H1 (cell line): Measurements from ENCODE around the gene MMS19. TPM values are rescaled to one million over a fixed set of nuclear protein-coding genes. Genes with fewer than 3 reads are reported as not detected.

Experiments used
- CTCF ChIA-PET: fragments of 300-600 bp; sonication (Branson Sonifier 250); formaldehyde crosslinking; loops from one replicate; lab custom pipeline; 2021; ENCODE audit not compliant: partially characterized antibody; lab: Charles Lee
- POLR2A ChIA-PET: fragments of 300-600 bp; sonication (Branson Sonifier 250); formaldehyde crosslinking; loops from one replicate; lab custom pipeline; 2021; ENCODE audit warnings: inconsistent platforms; ENCODE audit not compliant: partially characterized antibody; lab: Charles Lee
- DNase-seq, 2 experiments: peaks; one replicate each; pipeline versions ENCODE4 v3.0.0 to v3.0.0-alpha.2; 2010 to 2022; ENCODE audit warnings: low spot score in 2 of 2, low read depth in 1 of 2, mixed read lengths in 1 of 2
- FAIRE-seq: peaks from 2 replicates; lab custom pipeline; 2011; peaks lifted over from hg19 to GRCh38; lab: Jason Lieb, UNC
- H2AFZ ChIP-seq: 2 replicates; pipeline ENCODE4 v1.8.1; 2012; ENCODE audit warnings: low read length, inconsistent platforms
- H2AK5ac ChIP-seq: 2 replicates; pipeline ENCODE4 v1.6.1; 2013; ENCODE audit warnings: low read depth, low read length
- H2BK120ac ChIP-seq: replicated peaks from 2 replicates; pipeline ENCODE3; 2013; ENCODE audit warnings: low read depth, low read length, inconsistent platforms
- H2BK12ac ChIP-seq: 2 replicates; pipeline ENCODE4 v1.6.1; 2013; ENCODE audit warnings: low read depth, low read length
- H2BK15ac ChIP-seq: 2 replicates; pipeline ENCODE4 v1.6.1; 2013; ENCODE audit warnings: low read length
- H2BK20ac ChIP-seq: 2 replicates; pipeline ENCODE4 v1.6.1; 2013; ENCODE audit warnings: low read length
- H2BK5ac ChIP-seq: 2 replicates; pipeline ENCODE4 v1.6.1; 2013; ENCODE audit warnings: low read depth, low read length
- H3K14ac ChIP-seq: 2 replicates; pipeline ENCODE4 v1.6.1; 2013; ENCODE audit warnings: inconsistent platforms; ENCODE audit not compliant: insufficient read length
- H3K18ac ChIP-seq: 2 replicates; pipeline ENCODE4 v1.6.1; 2013; ENCODE audit warnings: low read length; ENCODE audit errors: extremely low read depth
- H3K23ac ChIP-seq: 2 replicates; pipeline ENCODE4 v1.6.1; 2013; ENCODE audit warnings: inconsistent platforms; ENCODE audit not compliant: insufficient read length
- H3K23me2 ChIP-seq: 2 replicates; pipeline ENCODE4 v1.6.1; 2013; ENCODE audit warnings: low read depth, low read length
- H3K27ac ChIP-seq: 2 replicates; pipeline ENCODE4 v1.6.1; 2011; ENCODE audit warnings: low read depth, low read length, inconsistent platforms
- H3K27me3 ChIP-seq, 4 experiments: replicated peaks in 1 of 4; 1 replicate in 1 of 4; 2 replicates in 3 of 4; pipeline versions ENCODE4 v1.6.1 to v1.8.1; 2011 to 2013; ENCODE audit warnings: low read length in 3 of 4, mild to moderate bottlenecking in 3 of 4, inconsistent platforms in 2 of 4, mixed read lengths in 2 of 4, moderate library complexity in 1 of 4; ENCODE audit not compliant: control insufficient read depth in 3 of 4, insufficient read depth in 3 of 4; ENCODE audit errors: extremely low read depth in 1 of 4
- H3K36me3 ChIP-seq, 4 experiments: 2 replicates each; pipeline versions ENCODE4 v1.6.1 to v1.8.1; 2011 to 2013; ENCODE audit warnings: mild to moderate bottlenecking in 4 of 4, low read length in 3 of 4, moderate library complexity in 2 of 4, control low read depth in 1 of 4, inconsistent platforms in 1 of 4; ENCODE audit not compliant: insufficient read depth in 4 of 4, control insufficient read depth in 2 of 4
- H3K4ac ChIP-seq: replicated peaks from 2 replicates; pipeline ENCODE3; 2013; ENCODE audit warnings: low read length, low read depth, mixed read lengths, inconsistent platforms; ENCODE audit not compliant: insufficient read length
- H3K4me1 ChIP-seq, 4 experiments: replicated peaks in 1 of 4; 1 replicate in 1 of 4; 2 replicates in 3 of 4; pipeline versions ENCODE4 v1.6.1 to v1.8.1; 2011 to 2013; ENCODE audit warnings: low read length in 3 of 4, inconsistent platforms in 2 of 4, mixed read lengths in 1 of 4; ENCODE audit not compliant: insufficient read depth in 4 of 4, control insufficient read depth in 3 of 4
- H3K4me2 ChIP-seq, 2 experiments: 2 replicates each; pipeline versions ENCODE4 v1.6.1 to v1.8.1; 2011 to 2013; ENCODE audit warnings: low read depth in 2 of 2, low read length in 2 of 2, control low read depth in 1 of 2, inconsistent platforms in 1 of 2, mild to moderate bottlenecking in 1 of 2; ENCODE audit not compliant: insufficient read depth in 1 of 2
- H3K4me3 ChIP-seq, 4 experiments: fragments of 200-600, 300-600 bp in 1 of 4; sonication (generic), shearing (Covaris generic), sonication (Bioruptor Twin) in 1 of 4; 2 replicates each; pipeline versions ENCODE4 v1.5.1 to v1.8.1; 2011 to 2016; ENCODE audit warnings: low read length in 4 of 4, low read depth in 3 of 4, control low read depth in 2 of 4, inconsistent platforms in 2 of 4, mild to moderate bottlenecking in 2 of 4, mixed read lengths in 1 of 4, moderate library complexity in 1 of 4; ENCODE audit not compliant: insufficient read depth in 2 of 4; ENCODE audit errors: extremely low read depth in 1 of 4
- H3K56ac ChIP-seq: replicated peaks from 2 replicates; pipeline ENCODE3; 2013; ENCODE audit warnings: low read depth, mild to moderate bottlenecking, mixed read lengths, low read length, inconsistent platforms; ENCODE audit not compliant: insufficient read length
- H3K79me1 ChIP-seq: 2 replicates; pipeline ENCODE4 v1.6.1; 2013; ENCODE audit warnings: low read depth, low read length, control low read depth
- H3K79me2 ChIP-seq, 2 experiments: 2 replicates each; pipeline versions ENCODE4 v1.6.1 to v1.8.1; 2012 to 2013; ENCODE audit warnings: low read length in 2 of 2, mild to moderate bottlenecking in 2 of 2, inconsistent platforms in 1 of 2; ENCODE audit not compliant: insufficient read depth in 2 of 2, control insufficient read depth in 1 of 2
- H3K9ac ChIP-seq, 4 experiments: replicated peaks in 1 of 4; 1 replicate in 1 of 4; 2 replicates in 3 of 4; pipeline versions ENCODE4 v1.6.1 to v1.8.1; 2011 to 2013; ENCODE audit warnings: low read depth in 3 of 4, low read length in 3 of 4, control low read depth in 2 of 4, mild to moderate bottlenecking in 2 of 4, moderate library complexity in 2 of 4, inconsistent platforms in 1 of 4; ENCODE audit errors: extremely low read depth in 1 of 4
- H3K9me3 ChIP-seq, 2 experiments: 2 replicates each; pipeline versions ENCODE4 v1.6.1 to v1.8.1; 2012 to 2013; ENCODE audit warnings: mild to moderate bottlenecking in 2 of 2, moderate library complexity in 2 of 2, control low read depth in 1 of 2, inconsistent platforms in 1 of 2, low read depth in 1 of 2, low read length in 1 of 2, mixed read lengths in 1 of 2; ENCODE audit not compliant: insufficient read depth in 2 of 2
- H4K20me1 ChIP-seq, 2 experiments: replicated peaks in 1 of 2; 2 replicates each; pipeline versions ENCODE3 to v1.8.1; 2011 to 2013; ENCODE audit warnings: inconsistent platforms in 2 of 2, low read length in 2 of 2, mild to moderate bottlenecking in 1 of 2; ENCODE audit not compliant: insufficient read depth in 2 of 2, control insufficient read depth in 1 of 2
- H4K5ac ChIP-seq: 2 replicates; pipeline ENCODE4 v1.6.1; 2013; ENCODE audit warnings: low read length, low read depth, mixed read lengths, inconsistent platforms; ENCODE audit not compliant: insufficient read length
- H4K8ac ChIP-seq: 2 replicates; pipeline ENCODE4 v1.8.0; 2013; ENCODE audit warnings: mild to moderate bottlenecking, moderate library complexity, low read length, inconsistent platforms; ENCODE audit not compliant: insufficient read depth; ENCODE audit errors: extremely low read depth
- H4K91ac ChIP-seq: replicated peaks from 2 replicates; pipeline ENCODE3; 2013; ENCODE audit warnings: low read length, mixed read lengths, inconsistent platforms; ENCODE audit not compliant: insufficient read length
- HDAC6 ChIP-seq: IDR thresholded peaks from one replicate; pipeline ENCODE4 v1.7.1; 2012; ENCODE audit warnings: low read depth, mild to moderate bottlenecking, inconsistent platforms, low read length, moderate library complexity
- TEAD4 ChIP-seq: IDR thresholded peaks from 2 replicates; pipeline ENCODE4 v1.6.1; 2012; ENCODE audit warnings: low read depth, low read length, inconsistent platforms, mixed read lengths
- WGBS, 2 experiments: shearing (Covaris generic) in 1 of 2; methylation state at CpG; one replicate each; pipeline versions ENCODE4 v1.1.6 to v1.1.7; 2013 to 2015; ENCODE audit warnings: low lambda C conversion rate in 2 of 2, mixed read lengths in 2 of 2, inconsistent platforms in 1 of 2, low coverage in 1 of 2, missing lambda C conversion rate in 1 of 2; ENCODE audit not compliant: insufficient replicate concordance in 2 of 2, insufficient coverage in 1 of 2, insufficient read length in 1 of 2; ENCODE audit errors: extremely low coverage in 1 of 2, missing lambda C conversion rate in 1 of 2; 5-methylcytosine and 5-hydroxymethylcytosine counted together
- polyA plus RNA-seq, 7 experiments: library from polyadenylated mRNA; depleted of rRNA in 3 of 7; stranded (reverse) in 5 of 7; unstranded in 2 of 7; fragments of >200 nt in 5 of 7; fragments of 200-250 nt in 2 of 7; gene quantifications; 1 replicate in 5 of 7; 2 replicates in 1 of 7; 4 replicates in 1 of 7; pipeline versions ENCODE4 v1.2.1 to v1.2.3, GENCODE V29; 2011 to 2013; ENCODE audit warnings: missing spikeins in 2 of 7, mixed read lengths in 2 of 7
- total RNA-seq: library from RNA; stranded (reverse); fragmentation: NEBNext Ultra II Directional; extraction: Animal tissue kit (Norgen Biotek cat#: 25700); gene quantifications from 2 replicates; pipeline ENCODE4 v1.2.1, GENCODE V29; 2021

MMS19 gene
- total and polyA plus RNA-seq, 2 of the 8 experiments (the other 6 are each of a cell fraction or from before 2014, with no cell fraction given): 130 to 221 TPM

DNA sequence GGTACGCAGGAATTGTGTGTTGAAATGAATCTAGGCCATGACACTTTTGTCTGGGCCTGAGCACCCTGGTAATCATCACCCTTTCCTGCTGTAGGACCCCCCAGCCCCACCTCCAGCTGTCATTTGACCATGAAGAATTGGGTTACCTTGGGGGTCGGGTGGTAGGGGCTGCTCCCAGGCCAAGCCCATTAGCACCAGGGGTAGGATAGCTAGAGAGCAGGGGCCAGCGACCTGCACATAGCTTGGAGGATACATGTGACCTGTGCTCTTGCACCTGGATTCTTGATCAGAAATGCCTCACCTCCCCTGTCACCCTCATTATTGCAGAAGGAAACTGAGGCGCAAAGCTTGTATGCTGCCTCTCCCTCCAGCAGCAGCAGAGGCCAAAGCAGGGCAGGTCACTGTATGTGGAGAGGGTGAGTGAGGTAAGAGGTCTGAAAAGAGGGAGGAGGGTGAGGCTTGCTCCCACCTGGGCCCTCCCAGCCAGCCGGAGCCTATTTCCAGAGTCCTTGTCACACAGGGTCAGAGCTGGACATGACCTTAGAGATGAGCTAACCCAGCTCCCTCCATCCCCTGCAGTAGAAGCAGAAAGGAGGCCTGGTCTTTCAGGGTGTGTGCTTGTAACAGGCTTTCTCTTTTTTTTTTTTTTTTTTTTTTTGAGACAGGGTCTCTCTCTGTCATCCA, 39.1 kb upstream of the MMS19 start:
- Histone ChIP-seq H2AK5ac (no peak overlapping the region), H3K4me2 (no peak overlapping the region), H3K14ac (no peak overlapping the region), H3K18ac (no peak overlapping the region), H3K4me3 (no peak overlapping the region), H3K36me3 (no peaks in the 10 kb centered on the region), H3K9ac (no peak overlapping the region), H4K91ac (no peak overlapping the region), H4K8ac (no peak overlapping the region), H2BK20ac (no peak overlapping the region), H2BK5ac (no peak overlapping the region), H3K27ac (no peak overlapping the region), H3K79me1 (peaks cover 2% of the 10 kb centered on the region), H2AFZ (no peak overlapping the region), H3K9me3 (no peaks in the 10 kb centered on the region), H2BK15ac (no peak overlapping the region), H3K4ac (no peak overlapping the region), H3K79me2 (peaks cover 0 to 6% of the 10 kb centered on the region in 2 experiments; a peak in 1 of 4 replicates), H2BK12ac (no peak overlapping the region), H4K20me1 (peaks cover 0 to 2% of the 10 kb centered on the region in 2 experiments), H3K27me3 (no peaks in the 10 kb centered on the region), H3K23ac (no peak overlapping the region), H4K5ac (no peak overlapping the region), H3K4me1 (peaks cover 0 to 19% (median 14%) of the 10 kb centered on the region in 4 experiments; a peak in 6 of 7 replicates), H3K56ac (no peak overlapping the region), H3K23me2 (no peaks in the 10 kb centered on the region), H2BK120ac (no peak overlapping the region)
- WGBS, 2 experiments: 96% methylated on average over 5 of the region's 5 CpGs; no CpG with 5 or more reads in 1 of the 2 experiments
- no peak for FAIRE-seq
- POLR2A ChIA-PET: no interaction called here
- TF ChIP-seq HDAC6 (no peak), TEAD4 (no peak)
- DNase-seq: no peak
- CTCF ChIA-PET: interaction anchor here (0.6 to 14.7 kb wide), 8 partner anchors 15 to 89 kb away, joined by 3 to 388 read pairs (median 18); no protein-coding TSS in a partner anchor
